HEK293 (cell line): ENCODE results near the gene SLC38A10.

ENCODE experiments used
- CTCF ChIP-seq: fragments of 450-650 bp; formaldehyde crosslinking; IDR thresholded peaks from 2 replicates; pipeline ENCODE4 v1.5.1; 2016; ENCODE audit warnings: missing biosample characterization, missing genetic modification characterization
- HOXC10 ChIP-seq: sonication (generic); formaldehyde crosslinking; IDR thresholded peaks from 2 replicates; pipeline ENCODE4 v1.8.1; 2023; ENCODE audit warnings: mild to moderate bottlenecking, missing genetic modification reagents
- ZBTB44 ChIP-seq: fragments of 450-650 bp; IDR thresholded peaks from 2 replicates; pipeline ENCODE4 v1.5.1; 2018; ENCODE audit warnings: missing biosample characterization, mild to moderate bottlenecking, missing genetic modification characterization
- ZEB2 ChIP-seq: fragments of 450-650 bp; formaldehyde crosslinking; IDR thresholded peaks from 2 replicates; pipeline ENCODE4 v1.5.1; 2016; ENCODE audit warnings: missing biosample characterization, missing genetic modification characterization
- ZNF133 ChIP-seq: fragments of 450-650 bp; formaldehyde crosslinking; IDR thresholded peaks from 2 replicates; pipeline ENCODE4 v1.5.1; 2016; ENCODE audit warnings: missing biosample characterization, missing genetic modification characterization
- ZNF513 ChIP-seq: fragments of 450-650 bp; IDR thresholded peaks from 2 replicates; pipeline ENCODE4 v1.5.1; 2018; ENCODE audit warnings: missing biosample characterization, missing genetic modification characterization
- ZNF660 ChIP-seq: fragments of 450-650 bp; IDR thresholded peaks from 2 replicates; pipeline ENCODE4 v1.5.1; 2018; ENCODE audit warnings: missing biosample characterization, mild to moderate bottlenecking, missing genetic modification characterization
- TF ChIP-seq, protein P1 (sequence below): fragments of 450-650 bp; formaldehyde crosslinking; IDR thresholded peaks from 2 replicates; pipeline ENCODE4 v1.5.1; 2016; ENCODE audit warnings: missing biosample characterization, missing genetic modification characterization

DNA sequence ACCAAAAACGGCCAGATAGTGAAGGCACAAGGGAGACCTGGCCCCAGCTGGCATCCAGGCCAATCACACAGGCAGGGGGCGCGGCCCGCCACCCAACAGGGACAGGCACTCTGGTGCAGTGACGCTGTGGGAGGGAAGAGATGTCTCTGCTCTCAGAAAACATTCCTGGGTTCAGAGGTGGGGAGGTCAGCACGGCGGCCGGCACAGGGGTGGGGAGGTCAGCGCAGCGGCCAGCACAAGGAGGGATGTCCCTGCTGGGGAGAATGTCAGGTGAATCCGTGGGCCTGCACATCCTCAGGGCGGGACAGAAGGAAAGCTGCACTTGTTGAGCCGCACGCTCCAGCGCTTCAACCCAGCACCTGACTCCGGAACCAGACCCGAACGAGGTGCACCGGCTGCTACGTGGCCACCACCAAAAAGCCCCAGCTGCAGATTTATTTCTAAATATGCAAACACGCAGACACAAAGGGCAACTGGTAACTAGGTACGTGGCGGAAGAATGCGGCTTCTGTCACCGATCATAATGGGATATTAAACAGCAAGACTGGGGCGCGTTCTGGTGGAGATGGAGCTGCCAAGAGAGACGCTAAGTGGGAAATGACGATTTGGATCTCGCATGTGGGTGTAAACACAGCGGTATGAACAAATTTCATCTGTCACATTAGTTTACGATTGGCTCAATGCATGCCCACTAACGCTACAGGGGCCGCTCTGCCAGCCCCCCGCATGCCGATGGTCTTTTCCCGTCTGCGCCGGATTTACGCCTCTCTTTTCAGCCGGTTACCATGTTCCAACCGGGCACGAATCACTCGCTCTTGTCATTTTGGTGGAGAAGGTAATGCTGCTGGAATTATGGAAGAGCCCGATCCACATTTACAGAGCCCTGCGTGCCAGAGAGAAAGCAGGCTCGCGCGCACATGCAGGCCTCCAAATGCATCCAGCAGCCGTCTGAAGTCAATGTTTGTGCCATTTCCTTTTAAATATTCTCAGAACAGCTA lies 15.5 kb downstream of the SLC38A10 start:
- TF ChIP-seq CTCF (tag by site-specific recombination): no peak
- TF ChIP-seq ZNF660: no peak
- TF ChIP-seq, protein P1, sequence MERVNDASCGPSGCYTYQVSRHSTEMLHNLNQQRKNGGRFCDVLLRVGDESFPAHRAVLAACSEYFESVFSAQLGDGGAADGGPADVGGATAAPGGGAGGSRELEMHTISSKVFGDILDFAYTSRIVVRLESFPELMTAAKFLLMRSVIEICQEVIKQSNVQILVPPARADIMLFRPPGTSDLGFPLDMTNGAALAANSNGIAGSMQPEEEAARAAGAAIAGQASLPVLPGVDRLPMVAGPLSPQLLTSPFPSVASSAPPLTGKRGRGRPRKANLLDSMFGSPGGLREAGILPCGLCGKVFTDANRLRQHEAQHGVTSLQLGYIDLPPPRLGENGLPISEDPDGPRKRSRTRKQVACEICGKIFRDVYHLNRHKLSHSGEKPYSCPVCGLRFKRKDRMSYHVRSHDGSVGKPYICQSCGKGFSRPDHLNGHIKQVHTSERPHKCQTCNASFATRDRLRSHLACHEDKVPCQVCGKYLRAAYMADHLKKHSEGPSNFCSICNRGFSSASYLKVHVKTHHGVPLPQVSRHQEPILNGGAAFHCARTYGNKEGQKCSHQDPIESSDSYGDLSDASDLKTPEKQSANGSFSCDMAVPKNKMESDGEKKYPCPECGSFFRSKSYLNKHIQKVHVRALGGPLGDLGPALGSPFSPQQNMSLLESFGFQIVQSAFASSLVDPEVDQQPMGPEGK (tag by site-specific recombination): no peak
- TF ChIP-seq ZBTB44 (tag by site-specific recombination): no peak
- TF ChIP-seq ZNF133 (tag by site-specific recombination): no peak
- TF ChIP-seq ZNF513 (tag by site-specific recombination): no peak
- no peak for TF ChIP-seq HOXC10 (CRISPR knock-in tag)
- TF ChIP-seq ZEB2 (tag by site-specific recombination): no peak
